ENCODE results near the gene LTBP1.
"Not testable (repeated sequence)": the region's sequence is repeated elsewhere in the genome, so short reads cannot be mapped to it uniquely, and the experiment has no call there.

LTBP1 gene

DNA sequence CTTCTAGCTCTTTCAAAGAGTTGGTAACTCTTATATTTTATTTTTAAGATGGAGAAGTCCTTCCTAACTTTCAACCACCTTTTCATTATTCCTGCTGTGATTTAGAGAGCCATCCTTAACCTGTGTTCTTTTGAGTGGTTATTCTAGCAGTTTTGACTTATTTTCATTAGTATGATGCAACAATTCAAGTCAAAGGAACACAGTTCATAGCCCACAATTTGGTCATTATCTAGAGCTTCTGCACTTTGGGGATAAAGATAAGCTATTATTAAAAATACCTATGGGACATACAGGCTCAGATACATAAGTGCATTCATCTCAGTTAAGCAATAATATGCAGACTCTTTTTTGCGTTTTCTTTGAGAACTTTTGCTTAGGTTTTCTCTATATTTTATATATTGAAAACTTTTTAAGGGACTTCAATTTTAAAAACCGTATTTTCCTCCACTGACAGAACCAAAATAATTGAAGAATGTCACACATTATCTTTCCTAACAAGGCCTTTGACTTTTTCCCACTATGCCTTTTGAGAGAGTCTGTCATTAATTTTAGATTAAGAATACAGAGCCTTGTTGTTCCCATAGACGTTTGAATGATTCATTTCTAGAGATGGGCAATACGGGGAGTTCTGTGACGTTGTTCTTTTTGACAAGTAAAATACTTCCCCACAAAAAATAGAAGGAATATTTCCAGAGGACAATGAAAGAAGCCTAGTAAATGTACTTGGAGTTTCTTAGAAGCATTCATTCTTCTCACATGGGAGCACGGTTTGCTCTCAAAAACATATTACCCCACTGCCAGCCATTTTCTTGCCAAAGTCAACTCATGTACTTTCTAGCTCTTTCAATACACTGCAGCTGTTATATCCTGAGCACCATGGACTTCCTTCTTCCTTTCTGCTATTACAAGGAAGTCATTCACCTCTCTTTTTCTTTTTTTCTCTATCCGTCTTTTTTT, 486.8 kb downstream of the LTBP1 start:
- TF ChIP-seq, protein P1, sequence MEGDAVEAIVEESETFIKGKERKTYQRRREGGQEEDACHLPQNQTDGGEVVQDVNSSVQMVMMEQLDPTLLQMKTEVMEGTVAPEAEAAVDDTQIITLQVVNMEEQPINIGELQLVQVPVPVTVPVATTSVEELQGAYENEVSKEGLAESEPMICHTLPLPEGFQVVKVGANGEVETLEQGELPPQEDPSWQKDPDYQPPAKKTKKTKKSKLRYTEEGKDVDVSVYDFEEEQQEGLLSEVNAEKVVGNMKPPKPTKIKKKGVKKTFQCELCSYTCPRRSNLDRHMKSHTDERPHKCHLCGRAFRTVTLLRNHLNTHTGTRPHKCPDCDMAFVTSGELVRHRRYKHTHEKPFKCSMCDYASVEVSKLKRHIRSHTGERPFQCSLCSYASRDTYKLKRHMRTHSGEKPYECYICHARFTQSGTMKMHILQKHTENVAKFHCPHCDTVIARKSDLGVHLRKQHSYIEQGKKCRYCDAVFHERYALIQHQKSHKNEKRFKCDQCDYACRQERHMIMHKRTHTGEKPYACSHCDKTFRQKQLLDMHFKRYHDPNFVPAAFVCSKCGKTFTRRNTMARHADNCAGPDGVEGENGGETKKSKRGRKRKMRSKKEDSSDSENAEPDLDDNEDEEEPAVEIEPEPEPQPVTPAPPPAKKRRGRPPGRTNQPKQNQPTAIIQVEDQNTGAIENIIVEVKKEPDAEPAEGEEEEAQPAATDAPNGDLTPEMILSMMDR (conservative IDR thresholded peaks at IDR 0.05; ENCODE audit: low read depth, low read length) = no peak
- no peak for DNase-seq (ENCODE audit: low read depth)
- H3K4me3 ChIP-seq (ENCODE audit: low read length) = no peak overlapping the region

DNA sequence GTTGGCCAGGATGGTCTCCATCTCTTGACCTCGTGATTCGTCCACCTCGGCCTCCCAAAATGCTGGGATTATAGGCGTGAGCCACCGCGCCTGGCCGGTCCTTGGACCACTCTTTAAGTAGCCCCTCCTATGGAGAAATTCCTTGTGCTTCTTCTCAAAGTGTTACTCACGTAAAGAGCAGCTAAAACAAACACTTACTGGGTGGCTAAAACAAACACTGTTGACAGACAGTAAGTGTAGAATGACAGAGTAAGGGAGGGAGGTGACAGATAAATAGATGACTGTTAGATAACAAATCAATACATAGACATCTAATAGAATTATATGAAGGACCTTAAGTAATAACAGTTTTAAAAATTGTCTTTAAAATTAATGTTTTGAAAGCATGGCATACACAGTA, 488.8 kb downstream of the LTBP1 start:
- no peak for DNase-seq (ENCODE audit: low read depth)
- TF ChIP-seq, protein P1 (conservative IDR thresholded peaks at IDR 0.05; ENCODE audit: low read depth, low read length) = no peak
- H3K4me3 ChIP-seq (ENCODE audit: low read length) = no peak overlapping the region

DNA sequence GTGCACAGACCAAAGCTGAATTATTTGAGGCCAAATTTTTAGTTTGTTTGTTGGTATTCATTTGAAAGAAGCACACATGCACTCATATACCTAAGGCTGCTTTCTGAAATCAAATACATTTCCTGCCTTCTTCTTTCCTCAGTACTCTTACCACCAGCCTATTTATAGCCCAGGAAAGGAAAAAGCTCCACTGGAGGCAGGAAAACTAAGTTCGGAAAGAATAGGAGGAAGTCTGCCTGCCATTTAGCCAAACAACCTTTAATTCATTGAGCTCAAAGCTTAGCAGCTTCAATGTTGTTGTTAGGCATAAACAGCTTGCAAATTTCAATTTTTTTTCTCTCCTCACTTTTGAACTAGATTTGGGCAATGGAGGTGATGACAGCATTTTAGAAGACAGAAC, 489.3 kb downstream of the LTBP1 start:
- no peak overlapping the region for H3K4me3 ChIP-seq (ENCODE audit: low read length)
- no peak for DNase-seq (ENCODE audit: low read depth)
- TF ChIP-seq, protein P1 (conservative IDR thresholded peaks at IDR 0.05; ENCODE audit: low read depth, low read length) = no peak

DNA sequence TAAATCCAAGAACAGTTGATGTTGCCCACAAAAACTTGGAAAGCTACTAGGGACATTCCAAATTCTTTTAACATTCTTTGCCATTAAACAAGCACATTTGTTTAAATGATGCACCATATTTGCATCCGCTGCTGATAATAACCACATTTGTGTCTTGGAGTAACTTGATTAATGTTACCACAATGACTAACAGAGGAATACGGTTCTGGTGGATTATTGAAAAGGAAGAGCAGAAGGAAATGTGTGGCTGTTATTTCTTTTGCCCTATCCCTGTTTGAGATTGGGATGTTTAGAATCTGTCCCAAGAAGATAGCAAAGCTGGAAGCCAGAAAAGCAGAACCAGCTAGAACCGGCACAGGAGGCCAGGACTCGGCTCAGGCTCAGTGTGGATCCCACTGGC, 490.5 kb downstream of the LTBP1 start:
- no peak for DNase-seq (ENCODE audit: low read depth)
- no peak overlapping the region for H3K4me3 ChIP-seq (ENCODE audit: low read length)
- TF ChIP-seq, protein P1 (conservative IDR thresholded peaks at IDR 0.05; ENCODE audit: low read depth, low read length) = no peak

DNA sequence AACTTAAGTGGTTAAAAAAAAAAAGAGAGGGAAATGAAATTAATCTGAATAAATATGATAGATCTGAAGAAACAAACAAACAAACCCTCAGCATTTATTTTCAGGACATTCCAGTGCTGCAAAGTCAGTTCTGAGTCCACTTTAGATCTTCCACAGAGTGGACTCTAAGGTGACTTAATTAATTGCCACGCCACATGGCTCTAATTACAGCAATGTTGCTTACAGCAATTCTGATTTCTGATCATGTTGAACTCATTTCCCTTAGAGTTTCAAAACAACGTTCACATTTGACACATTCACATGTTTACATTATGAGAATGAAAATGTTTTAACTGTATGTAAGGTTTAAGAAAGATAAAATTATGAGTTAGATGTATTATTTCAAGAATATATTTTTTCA, 491.1 kb downstream of the LTBP1 start:
- TF ChIP-seq, protein P1 (conservative IDR thresholded peaks at IDR 0.05; ENCODE audit: low read depth, low read length) = no peak
- H3K4me3 ChIP-seq (ENCODE audit: low read length) = no peak overlapping the region
- no peak for DNase-seq (ENCODE audit: low read depth)

DNA sequence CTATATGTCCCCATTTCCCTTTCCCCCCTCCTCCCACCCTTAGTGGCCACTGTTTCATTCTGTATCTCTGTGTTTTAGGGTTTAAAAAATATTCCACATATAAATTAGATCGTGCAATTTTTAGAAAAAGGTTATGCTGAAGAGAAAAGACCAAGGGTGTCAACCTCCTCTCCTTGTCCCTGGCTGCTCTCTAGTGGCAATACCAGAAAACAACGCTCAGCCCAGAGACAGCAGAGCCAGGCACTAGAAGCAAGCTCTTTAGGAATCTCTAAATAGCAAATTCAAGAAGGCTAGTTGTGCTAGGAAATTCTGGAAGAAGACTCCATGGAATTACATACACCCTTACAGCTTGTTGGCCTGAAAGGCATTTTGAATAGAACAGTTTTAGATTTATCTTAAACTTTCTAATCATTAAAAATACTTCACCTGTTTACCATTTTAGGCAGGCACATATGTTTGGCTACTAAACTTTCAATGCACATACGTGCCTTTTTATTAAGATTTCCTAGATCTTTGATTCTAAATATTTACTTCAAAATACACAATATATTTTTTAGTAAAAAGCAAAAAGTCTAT, 494.6 kb downstream of the LTBP1 start:
- H3K4me3 ChIP-seq (ENCODE audit: low read length) = no peak overlapping the region
- no peak for DNase-seq (ENCODE audit: low read depth)
- TF ChIP-seq, protein P1 (conservative IDR thresholded peaks at IDR 0.05; ENCODE audit: low read depth, low read length) = peak; percentile 84

DNA sequence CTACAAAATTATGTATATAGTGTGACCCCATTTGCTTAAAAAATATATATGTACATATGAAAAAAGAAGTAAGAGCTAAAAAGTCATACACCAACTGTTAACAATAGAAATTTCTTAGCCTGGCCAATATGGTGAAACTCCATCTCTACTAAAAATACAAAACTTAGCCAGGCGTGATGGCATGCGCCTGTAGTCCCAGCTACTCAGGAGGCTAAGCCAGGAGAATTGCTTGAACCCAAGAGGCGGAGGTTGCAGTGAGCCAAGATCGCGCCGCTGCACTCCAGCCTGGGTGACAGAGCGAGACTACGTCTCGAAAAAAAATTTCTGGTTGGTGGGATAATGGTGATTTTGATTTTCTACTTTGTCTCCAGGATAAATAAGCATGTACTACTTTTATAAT, 495.3 kb downstream of the LTBP1 start:
- DNase-seq (ENCODE audit: low read depth); H3K4me3 ChIP-seq (ENCODE audit: low read length): not testable (repeated sequence)
